SU-DHL-6 (cell line): ENCODE measurements around the gene CELF3.

Source experiments
- H2AFZ ChIP-seq: fragments of 200-600 bp; sonication (generic); 2 replicates; pipeline ENCODE4 v1.6.1; 2014; ENCODE audit warnings: low read depth, mild to moderate bottlenecking, moderate library complexity, mixed read lengths, antibody characterized with exemption, low read length; ENCODE audit not compliant: severe bottlenecking
- H3F3A ChIP-seq: fragments of 200-600 bp; shearing (Covaris generic); 2 replicates; pipeline ENCODE4 v1.6.0; 2016; ENCODE audit warnings: antibody characterized with exemption, mild to moderate bottlenecking; ENCODE audit not compliant: insufficient read depth
- H3K27ac ChIP-seq: fragments of 200-600 bp; sonication (generic); 2 replicates; pipeline ENCODE4 v1.5.1; 2016; ENCODE audit warnings: low read depth, mild to moderate bottlenecking, low read length, moderate library complexity, mixed read lengths
- H3K27me3 ChIP-seq: fragments of 200-600 bp; sonication (generic), shearing (Covaris generic); 2 replicates; pipeline ENCODE4 v1.6.0; 2014; ENCODE audit warnings: mild to moderate bottlenecking, low read length
- H3K36me3 ChIP-seq: fragments of 200-600 bp; sonication (generic); 2 replicates; pipeline ENCODE4 v1.6.1; 2014; ENCODE audit warnings: mild to moderate bottlenecking, low read length, mixed read lengths
- H3K4me2 ChIP-seq: fragments of 300-600, 200-600 bp; shearing (Covaris generic), sonication (generic); 2 replicates; pipeline ENCODE4 v1.6.0; 2014; ENCODE audit warnings: low read length, low read depth, mild to moderate bottlenecking; ENCODE audit not compliant: poor library complexity, severe bottlenecking
- H3K4me3 ChIP-seq: fragments of 200-600 bp; sonication (generic); 2 replicates; pipeline ENCODE4 v1.5.1; 2014; ENCODE audit warnings: antibody characterized with exemption, low read length, mild to moderate bottlenecking, mixed read lengths; ENCODE audit not compliant: insufficient read depth, poor library complexity, severe bottlenecking
- H3K79me2 ChIP-seq: fragments of 200-600 bp; sonication (generic); 2 replicates; pipeline ENCODE4 v1.6.1; 2014; ENCODE audit warnings: mild to moderate bottlenecking, low read length, moderate library complexity; ENCODE audit not compliant: insufficient read depth
- H3K9ac ChIP-seq: fragments of 200-600 bp; sonication (generic); 2 replicates; pipeline ENCODE4 v1.7.0; 2014; ENCODE audit warnings: mild to moderate bottlenecking, low read length
- H3K9me2 ChIP-seq: fragments of 200-600 bp; sonication (generic); replicated peaks from 2 replicates; pipeline ENCODE4 v1.6.1; 2014; ENCODE audit warnings: low read length; ENCODE audit not compliant: insufficient read depth
- H3K9me3 ChIP-seq: fragments of 200-600 bp; sonication (generic); 2 replicates; pipeline ENCODE4 v1.6.1; 2014; ENCODE audit warnings: low read length, mixed read lengths; ENCODE audit not compliant: insufficient read depth
- H4K20me1 ChIP-seq: fragments of 200-600 bp; sonication (generic); 2 replicates; pipeline ENCODE4 v1.6.1; 2014; ENCODE audit warnings: low read depth, mild to moderate bottlenecking, antibody characterized with exemption, low read length, moderate library complexity, mixed read lengths
- EZH2phosphoT487 ChIP-seq: fragments of 200-600 bp; sonication (generic), shearing (Covaris generic); conservative IDR thresholded peaks from 2 replicates; pipeline ENCODE4 v1.6.1; 2018; ENCODE audit warnings: mild to moderate bottlenecking, antibody characterized with exemption, low read length, moderate library complexity, mixed read lengths
- TF ChIP-seq, protein P1 (sequence below): fragments of 200-600 bp; sonication (generic); IDR thresholded peaks from one replicate; pipeline ENCODE4 v1.5.1; 2017; ENCODE audit warnings: antibody characterized with exemption, mild to moderate bottlenecking, low read length, moderate library complexity; ENCODE audit not compliant: insufficient read depth, poor library complexity, severe bottlenecking

CELF3 gene

DNA sequence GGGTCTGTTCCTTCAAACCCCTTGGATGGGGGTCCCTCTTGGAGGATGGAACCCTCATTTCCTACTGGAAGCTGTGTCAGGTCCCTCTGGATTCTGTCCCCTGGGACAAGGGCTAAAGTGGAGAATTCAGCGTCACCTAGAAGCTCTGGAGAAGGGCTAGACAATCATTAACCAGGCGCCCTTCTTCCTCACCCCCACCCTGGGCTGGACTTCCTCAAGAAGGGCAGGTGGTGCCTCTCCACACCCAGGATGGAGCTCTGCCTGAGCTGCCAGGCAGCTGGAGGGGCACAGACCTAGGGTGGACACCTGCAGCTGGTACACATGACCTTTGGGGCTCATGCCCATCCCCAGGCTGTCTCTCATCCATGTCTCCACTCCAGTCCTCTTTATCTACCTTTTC lies 3.6 kb downstream of the CELF3 start:
- Histone ChIP-seq H3K9me2 (no peaks in the 10 kb centered on the region), H3K27ac (no peak overlapping the region), H3F3A (no peaks in the 10 kb centered on the region), H3K9me3 (no peaks in the 10 kb centered on the region), H4K20me1 (no peaks in the 10 kb centered on the region), H2AFZ (no peak overlapping the region), H3K4me2 (no peak overlapping the region), H3K79me2 (no peaks in the 10 kb centered on the region), H3K36me3 (no peaks in the 10 kb centered on the region), H3K27me3 (no peaks in the 10 kb centered on the region), H3K4me3 (no peak overlapping the region), H3K9ac (no peak overlapping the region)
- TF ChIP-seq EZH2phosphoT487, result no peak
- TF ChIP-seq, protein P1, sequence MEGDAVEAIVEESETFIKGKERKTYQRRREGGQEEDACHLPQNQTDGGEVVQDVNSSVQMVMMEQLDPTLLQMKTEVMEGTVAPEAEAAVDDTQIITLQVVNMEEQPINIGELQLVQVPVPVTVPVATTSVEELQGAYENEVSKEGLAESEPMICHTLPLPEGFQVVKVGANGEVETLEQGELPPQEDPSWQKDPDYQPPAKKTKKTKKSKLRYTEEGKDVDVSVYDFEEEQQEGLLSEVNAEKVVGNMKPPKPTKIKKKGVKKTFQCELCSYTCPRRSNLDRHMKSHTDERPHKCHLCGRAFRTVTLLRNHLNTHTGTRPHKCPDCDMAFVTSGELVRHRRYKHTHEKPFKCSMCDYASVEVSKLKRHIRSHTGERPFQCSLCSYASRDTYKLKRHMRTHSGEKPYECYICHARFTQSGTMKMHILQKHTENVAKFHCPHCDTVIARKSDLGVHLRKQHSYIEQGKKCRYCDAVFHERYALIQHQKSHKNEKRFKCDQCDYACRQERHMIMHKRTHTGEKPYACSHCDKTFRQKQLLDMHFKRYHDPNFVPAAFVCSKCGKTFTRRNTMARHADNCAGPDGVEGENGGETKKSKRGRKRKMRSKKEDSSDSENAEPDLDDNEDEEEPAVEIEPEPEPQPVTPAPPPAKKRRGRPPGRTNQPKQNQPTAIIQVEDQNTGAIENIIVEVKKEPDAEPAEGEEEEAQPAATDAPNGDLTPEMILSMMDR, result no peak

DNA sequence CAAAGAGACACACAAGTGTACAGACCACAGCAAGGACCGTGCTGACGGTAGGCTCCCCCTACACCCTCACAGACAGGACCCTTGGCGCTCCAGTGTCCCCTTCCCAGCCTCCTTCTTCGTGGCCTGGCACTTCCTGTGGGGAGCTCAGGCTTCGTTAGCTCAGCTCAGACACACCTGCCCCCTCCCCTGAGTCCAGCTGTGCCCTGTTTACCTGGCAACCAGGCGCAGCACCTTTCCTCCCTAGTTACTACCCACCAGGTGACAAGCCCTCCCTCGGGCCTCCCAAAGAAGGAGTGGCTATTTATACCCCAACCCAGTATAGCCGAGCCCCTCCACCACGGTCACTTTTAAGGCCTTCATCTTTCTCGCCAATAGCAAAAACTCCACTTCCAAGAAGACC lies 4.7 kb downstream of the CELF3 start:
- no peaks in the 10 kb centered on the region for H3K9me3 ChIP-seq
- no peak overlapping the region for H3K9ac ChIP-seq
- no peaks in the 10 kb centered on the region for H3K79me2 ChIP-seq
- no peaks in the 10 kb centered on the region for H3K36me3 ChIP-seq
- TF ChIP-seq EZH2phosphoT487, result no peak
- TF ChIP-seq, protein P1, result no peak
- H4K20me1 ChIP-seq, result no peaks in the 10 kb centered on the region
- no peaks in the 10 kb centered on the region for H3F3A ChIP-seq
- H3K27me3 ChIP-seq, result no peaks in the 10 kb centered on the region
- no peak overlapping the region for H3K4me2 ChIP-seq
- no peak overlapping the region for H3K4me3 ChIP-seq
- H3K9me2 ChIP-seq, result no peaks in the 10 kb centered on the region
- no peak overlapping the region for H2AFZ ChIP-seq
- no peak overlapping the region for H3K27ac ChIP-seq

DNA sequence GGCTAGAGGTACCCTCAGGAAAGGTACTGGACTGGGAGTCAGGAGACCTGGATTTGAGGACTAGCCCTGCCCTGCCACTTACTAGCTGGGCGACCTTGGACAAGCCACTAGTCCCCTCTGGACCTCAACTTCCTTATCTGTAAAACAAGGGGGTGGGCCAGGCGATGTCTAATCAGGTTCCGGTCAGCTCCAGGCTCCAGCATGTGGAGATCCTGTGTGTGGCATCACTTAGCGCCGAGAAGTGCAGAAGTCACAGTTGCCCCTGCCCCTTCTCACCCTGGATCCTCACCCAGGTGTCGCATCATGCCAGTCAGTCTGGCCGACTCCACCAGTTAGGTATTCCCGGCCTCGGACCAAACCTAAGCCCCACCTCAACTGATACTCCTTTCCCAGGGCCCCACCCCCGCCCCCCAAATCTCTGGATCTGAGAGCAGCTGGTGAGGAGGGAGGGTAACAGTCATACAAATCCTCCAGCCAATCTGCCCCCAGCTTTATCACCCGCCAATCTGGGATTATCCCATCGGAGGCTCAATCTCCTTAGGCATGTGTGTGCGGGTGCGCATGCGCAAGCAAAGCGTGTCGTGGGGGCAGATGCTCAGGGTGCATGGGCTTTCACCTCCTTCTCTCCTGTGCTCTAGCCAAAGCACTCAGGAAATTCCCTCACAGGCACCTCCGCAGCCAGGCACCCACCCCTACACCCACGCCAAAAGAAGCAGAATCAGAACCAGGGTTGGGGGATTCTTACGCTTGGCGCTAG lies 5.4 kb downstream of the CELF3 start:
- Histone ChIP-seq H3K9me2 (no peaks in the 10 kb centered on the region), H3F3A (no peaks in the 10 kb centered on the region), H4K20me1 (no peaks in the 10 kb centered on the region), H3K9me3 (no peaks in the 10 kb centered on the region), H3K4me2 (no peak overlapping the region), H3K4me3 (no peak overlapping the region), H3K9ac (no peak overlapping the region), H3K27ac (no peak overlapping the region), H3K79me2 (no peaks in the 10 kb centered on the region), H3K27me3 (no peaks in the 10 kb centered on the region), H2AFZ (no peak overlapping the region), H3K36me3 (no peaks in the 10 kb centered on the region)
- TF ChIP-seq, protein P1, result no peak
- no peak for TF ChIP-seq EZH2phosphoT487
